ENCODE results near the gene RTF2. TPM values are rescaled to one million over a fixed set of nuclear protein-coding genes. Genes with fewer than 3 reads are reported as not detected.
A peak's percentile ranks its signal among the peaks of the same experiment; 100 is the strongest.

The RTF2 gene
- total and polyA plus RNA-seq, 2 donors (not counting 1 experiment from before 2014, with no cell fraction given): 100 to 107 TPM

DNA sequence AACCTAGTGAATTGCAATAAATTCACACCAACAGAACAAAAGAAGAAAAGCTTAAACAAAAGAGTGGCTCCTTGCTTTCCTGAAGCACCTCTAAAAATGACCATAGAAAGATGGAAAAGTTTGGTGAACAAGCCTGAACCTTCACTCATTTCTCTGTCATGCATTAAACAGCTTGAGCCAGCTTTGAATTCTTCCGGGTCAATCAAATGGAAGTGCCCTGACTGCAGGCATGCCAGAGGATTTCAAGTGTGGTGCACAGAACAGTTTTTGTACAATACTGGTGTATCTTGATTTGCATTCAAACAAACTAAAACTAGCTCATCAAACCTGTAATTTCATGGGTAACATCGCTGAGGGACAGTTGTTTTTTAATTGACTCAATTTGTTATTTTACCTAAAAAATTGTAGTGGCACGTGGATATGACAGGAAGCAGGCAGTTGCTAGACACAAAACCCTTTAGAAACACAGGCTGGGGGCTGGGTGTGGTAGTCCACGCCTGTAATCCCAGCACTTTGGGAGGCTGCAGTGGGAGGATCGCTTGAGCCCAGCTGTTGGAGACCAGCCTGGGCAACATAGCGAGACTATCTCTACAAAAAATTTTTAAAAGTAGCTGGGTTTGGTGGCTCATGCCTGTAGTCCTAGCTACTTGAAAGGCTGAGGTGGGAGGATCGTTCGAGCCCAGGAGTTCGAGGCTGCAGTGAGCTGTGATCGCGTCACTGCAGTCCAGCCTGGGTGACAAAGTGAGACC lies 47.3 kb upstream of the RTF2 start:
- H2AFZ ChIP-seq (ENCODE audit: low read length): no peak overlapping the region
- H3K4me3 ChIP-seq (replicated peaks in 1 of 4; ENCODE audit: control extremely low read depth in 1 of 4, insufficient read depth in 1 of 4, low read depth in 3 of 4, low read length in 4 of 4): no peak overlapping the region
- H3K4me1 ChIP-seq (ENCODE audit: control insufficient read depth, extremely low read depth, insufficient read depth, low read length): peaks cover 35% of the 10 kb centered on the region
- peaks cover 2% of the 10 kb centered on the region for H3K36me3 ChIP-seq (ENCODE audit: control insufficient read depth, insufficient read depth, low read length)
- no peak overlapping the region for H3K9ac ChIP-seq (ENCODE audit: insufficient read depth, low read length)
- no peak overlapping the region for H3K4me2 ChIP-seq (ENCODE audit: extremely low read depth, insufficient read depth, low read length)
- H3K79me2 ChIP-seq (ENCODE audit: control insufficient read depth, insufficient read depth, low read length): peaks cover 58% of the 10 kb centered on the region
- H3K27me3 ChIP-seq (ENCODE audit: control insufficient read depth, insufficient read depth, low read length): no peaks in the 10 kb centered on the region
- no peaks in the 10 kb centered on the region for H3K9me3 ChIP-seq (ENCODE audit: control insufficient read depth, insufficient read depth, low read depth, low read length)
- peak overlapping the region; percentile 77 for H3K27ac ChIP-seq (ENCODE audit: insufficient read depth, low read length)
- H4K20me1 ChIP-seq (ENCODE audit: control insufficient read depth, extremely low read depth, insufficient read depth, low read length): no peaks in the 10 kb centered on the region
- no peak for DNase-seq (ENCODE audit: low read depth in 2 of 2)
- TF ChIP-seq EZH2 (IDR thresholded peaks at IDR 0.05; ENCODE audit: low read length, missing control alignments) (no peak), CTCF (conservative IDR thresholded peaks at IDR 0.05 in 1 of 2, IDR thresholded peaks at IDR 0.05 in 1 of 2; ENCODE audit: low read depth in 1 of 2, low read length in 2 of 2) (no peak)

GRCh38 chr20:56422076-56422823 lies 46.2 kb upstream of the RTF2 start:
- peaks cover 2% of the 10 kb centered on the region for H3K36me3 ChIP-seq (ENCODE audit: control insufficient read depth, insufficient read depth, low read length)
- H3K4me3 ChIP-seq (replicated peaks in 1 of 4; ENCODE audit: control extremely low read depth in 1 of 4, insufficient read depth in 1 of 4, low read depth in 3 of 4, low read length in 4 of 4): no peak overlapping the region
- DNase-seq (ENCODE audit: low read depth in 2 of 2): peak; percentile 73 to 91
- no peaks in the 10 kb centered on the region for H3K27me3 ChIP-seq (ENCODE audit: control insufficient read depth, insufficient read depth, low read length)
- H3K27ac ChIP-seq (ENCODE audit: insufficient read depth, low read length): peak overlapping the region; percentile 77
- H3K4me1 ChIP-seq (ENCODE audit: control insufficient read depth, extremely low read depth, insufficient read depth, low read length): peaks cover 34% of the 10 kb centered on the region
- peak overlapping the region; percentile 4 for H3K4me2 ChIP-seq (ENCODE audit: extremely low read depth, insufficient read depth, low read length)
- H2AFZ ChIP-seq (ENCODE audit: low read length): no peak overlapping the region
- H3K79me2 ChIP-seq (ENCODE audit: control insufficient read depth, insufficient read depth, low read length): peaks cover 53% of the 10 kb centered on the region
- H3K9ac ChIP-seq (ENCODE audit: insufficient read depth, low read length): no peak overlapping the region
- no peaks in the 10 kb centered on the region for H4K20me1 ChIP-seq (ENCODE audit: control insufficient read depth, extremely low read depth, insufficient read depth, low read length)
- no peaks in the 10 kb centered on the region for H3K9me3 ChIP-seq (ENCODE audit: control insufficient read depth, insufficient read depth, low read depth, low read length)
- TF ChIP-seq EZH2 (IDR thresholded peaks at IDR 0.05; ENCODE audit: low read length, missing control alignments) (no peak), CTCF (conservative IDR thresholded peaks at IDR 0.05 in 1 of 2, IDR thresholded peaks at IDR 0.05 in 1 of 2; ENCODE audit: low read depth in 1 of 2, low read length in 2 of 2) (no peak)

DNA sequence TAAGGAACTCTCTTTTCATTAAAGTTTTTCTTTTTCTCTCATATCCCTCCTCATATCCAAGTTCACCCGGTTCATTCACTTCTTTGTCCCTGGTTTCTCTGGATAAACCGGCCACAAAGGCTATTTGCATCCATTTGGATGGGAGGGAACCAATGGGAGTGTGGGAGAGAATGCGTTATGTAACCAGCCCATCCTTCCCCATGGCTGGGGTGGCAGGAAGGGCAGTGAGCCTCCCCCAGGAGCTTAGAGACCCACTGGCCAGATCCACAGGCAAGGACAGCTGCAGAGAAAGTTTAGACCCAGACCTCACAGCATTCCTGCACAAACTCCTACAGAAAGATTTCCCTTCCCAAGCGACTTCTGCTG lies 45.6 kb upstream of the RTF2 start:
- Histone ChIP-seq H3K9me3 (ENCODE audit: control insufficient read depth, insufficient read depth, low read depth, low read length) (no peaks in the 10 kb centered on the region), H3K27ac (ENCODE audit: insufficient read depth, low read length) (peak overlapping the region; percentile 77), H3K4me1 (ENCODE audit: control insufficient read depth, extremely low read depth, insufficient read depth, low read length) (peaks cover 33% of the 10 kb centered on the region), H3K79me2 (ENCODE audit: control insufficient read depth, insufficient read depth, low read length) (peaks cover 47% of the 10 kb centered on the region), H3K9ac (ENCODE audit: insufficient read depth, low read length) (peak overlapping the region; percentile 1), H3K36me3 (ENCODE audit: control insufficient read depth, insufficient read depth, low read length) (peaks cover 2% of the 10 kb centered on the region), H2AFZ (ENCODE audit: low read length) (no peak overlapping the region), H4K20me1 (ENCODE audit: control insufficient read depth, extremely low read depth, insufficient read depth, low read length) (no peaks in the 10 kb centered on the region), H3K4me3 (replicated peaks in 1 of 4; ENCODE audit: control extremely low read depth in 1 of 4, insufficient read depth in 1 of 4, low read depth in 3 of 4, low read length in 4 of 4) (no peak overlapping the region), H3K4me2 (ENCODE audit: extremely low read depth, insufficient read depth, low read length) (peak overlapping the region; percentile 4), H3K27me3 (ENCODE audit: control insufficient read depth, insufficient read depth, low read length) (no peaks in the 10 kb centered on the region)
- TF ChIP-seq EZH2 (IDR thresholded peaks at IDR 0.05; ENCODE audit: low read length, missing control alignments) (no peak), CTCF (conservative IDR thresholded peaks at IDR 0.05 in 1 of 2, IDR thresholded peaks at IDR 0.05 in 1 of 2; ENCODE audit: low read depth in 1 of 2, low read length in 2 of 2) (no peak)
- no peak for DNase-seq (ENCODE audit: low read depth in 2 of 2)
